GM18907 (cell line): ENCODE results near the gene GTF3C5.

Experiments
- ATAC-seq: cut with Tn5 transposase; IDR thresholded peaks from one replicate; pipeline ENCODE4 v1.9.1; 2021; ENCODE audit warnings: mild to moderate bottlenecking, moderate library complexity; ENCODE audit not compliant: unreplicated experiment

GTF3C5 gene

GRCh38 chr9:133104718-133105460 lies 74.1 kb downstream of the GTF3C5 start:
- no peak for ATAC-seq

GRCh38 chr9:133105461-133105770 lies 74.6 kb downstream of the GTF3C5 start:
- ATAC-seq = no peak

DNA sequence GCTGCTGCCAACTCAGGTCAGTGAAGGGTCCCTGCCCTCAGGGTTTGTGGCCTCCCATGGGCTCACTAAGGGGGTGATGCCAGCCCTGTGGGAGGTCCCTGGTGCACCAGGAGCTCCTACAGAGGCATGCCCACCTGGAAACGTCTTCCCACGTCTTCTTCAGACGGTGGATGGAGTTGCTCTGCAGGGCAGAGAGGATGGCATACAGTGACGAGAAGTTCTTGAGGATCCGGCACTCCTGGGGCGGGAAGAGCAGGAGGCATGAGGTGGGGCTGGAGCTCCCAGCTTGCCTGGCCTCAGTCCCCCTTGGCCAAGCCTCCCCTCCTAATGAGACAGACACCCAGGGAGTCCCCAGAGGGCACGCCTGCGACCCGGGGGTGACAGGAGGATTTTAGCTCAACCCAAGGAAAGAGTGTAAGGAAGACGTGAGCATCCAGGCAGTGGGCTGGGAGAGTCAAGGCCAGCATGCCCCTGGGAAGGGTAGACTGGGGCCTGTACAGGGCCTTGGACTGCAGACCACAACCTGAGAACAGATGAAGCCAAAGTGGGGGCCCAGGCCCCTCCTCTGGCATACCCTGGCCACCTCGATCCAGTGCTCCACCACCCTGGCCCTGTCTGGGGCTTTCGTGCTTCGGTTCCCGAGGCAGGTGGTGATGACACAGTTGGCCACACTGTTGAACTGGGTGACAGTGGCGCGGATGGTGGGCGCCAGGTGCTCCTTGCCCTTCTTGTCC lies 75.9 kb downstream of the GTF3C5 start:
- ATAC-seq = no peak

GRCh38 chr9:133107245-133107722 lies 76.5 kb downstream of the GTF3C5 start:
- no peak for ATAC-seq
